ENCODE measurements around the gene SGPP1. TPM values are rescaled to one million over a fixed set of nuclear protein-coding genes. Genes with fewer than 3 reads are reported as not detected.

The SGPP1 gene
- total RNA-seq, 1 experiment from 2014 or later: 20.8 TPM

DNA sequence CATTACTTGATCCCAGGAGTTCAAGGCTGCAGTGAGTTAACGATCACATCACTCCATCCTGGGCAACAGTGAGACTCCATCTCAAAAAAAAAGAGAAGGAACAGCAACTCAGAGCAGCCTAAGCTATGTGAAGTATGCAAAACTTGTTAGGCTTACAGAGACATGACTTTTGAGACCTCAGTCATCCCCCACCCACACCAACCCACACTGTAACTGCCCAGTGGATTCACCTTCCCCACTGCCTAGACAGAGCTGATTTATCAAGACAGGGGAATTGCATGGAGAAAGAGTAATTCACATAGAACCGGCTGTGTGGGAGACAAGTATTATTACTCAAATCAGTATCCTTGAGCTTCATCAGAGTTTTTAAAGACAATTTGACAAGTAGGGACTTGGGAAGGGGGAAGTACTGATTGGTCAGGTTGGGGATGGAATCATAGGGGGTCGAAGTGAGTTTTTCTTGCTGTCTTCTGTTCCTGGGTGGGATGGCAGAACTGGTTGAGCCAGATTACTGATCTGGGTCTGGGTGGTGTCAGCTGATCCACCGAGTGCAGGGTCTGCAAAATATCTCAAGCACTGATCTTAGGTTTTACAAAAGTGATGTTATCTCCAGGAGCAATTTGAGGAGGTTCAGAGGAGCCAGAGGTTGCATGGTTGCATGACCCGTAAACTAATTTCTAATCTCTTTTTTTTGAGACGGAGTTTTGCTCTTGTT is 80.0 kb downstream of the SGPP1 start:
- Mint-ChIP-seq H3K4me3 (ENCODE audit: unreplicated experiment) (no peak overlapping the region), H3K4me1 (ENCODE audit: insufficient read depth, unreplicated experiment) (no peaks in the 10 kb centered on the region), H3K9me3 (ENCODE audit: unreplicated experiment) (no peaks in the 10 kb centered on the region), H3K36me3 (ENCODE audit: insufficient read depth, unreplicated experiment) (peaks cover 5% of the 10 kb centered on the region), H3K27ac (ENCODE audit: low read depth, unreplicated experiment) (no peak overlapping the region), H3K27me3 (ENCODE audit: insufficient read depth, unreplicated experiment) (no peaks in the 10 kb centered on the region)
- ChIA-PET CTCF (interaction anchor here (0.6 to 2.1 kb wide), 4 partner anchors 13 to 259 kb away, joined by 3 to 5 read pairs (median 4); no protein-coding TSS in a partner anchor), POLR2A (interaction anchor here (0.8 kb wide), 1 partner anchor 78 kb away, joined by 4 read pairs; no protein-coding TSS in a partner anchor)
- no peak for DNase-seq (ENCODE audit: unreplicated experiment)
- BruUV-seq (replicated peaks): no TSS peak
- intact Hi-C loops (cut with micrococcal nuclease): no loop called here
- TF ChIP-seq, protein P1, sequence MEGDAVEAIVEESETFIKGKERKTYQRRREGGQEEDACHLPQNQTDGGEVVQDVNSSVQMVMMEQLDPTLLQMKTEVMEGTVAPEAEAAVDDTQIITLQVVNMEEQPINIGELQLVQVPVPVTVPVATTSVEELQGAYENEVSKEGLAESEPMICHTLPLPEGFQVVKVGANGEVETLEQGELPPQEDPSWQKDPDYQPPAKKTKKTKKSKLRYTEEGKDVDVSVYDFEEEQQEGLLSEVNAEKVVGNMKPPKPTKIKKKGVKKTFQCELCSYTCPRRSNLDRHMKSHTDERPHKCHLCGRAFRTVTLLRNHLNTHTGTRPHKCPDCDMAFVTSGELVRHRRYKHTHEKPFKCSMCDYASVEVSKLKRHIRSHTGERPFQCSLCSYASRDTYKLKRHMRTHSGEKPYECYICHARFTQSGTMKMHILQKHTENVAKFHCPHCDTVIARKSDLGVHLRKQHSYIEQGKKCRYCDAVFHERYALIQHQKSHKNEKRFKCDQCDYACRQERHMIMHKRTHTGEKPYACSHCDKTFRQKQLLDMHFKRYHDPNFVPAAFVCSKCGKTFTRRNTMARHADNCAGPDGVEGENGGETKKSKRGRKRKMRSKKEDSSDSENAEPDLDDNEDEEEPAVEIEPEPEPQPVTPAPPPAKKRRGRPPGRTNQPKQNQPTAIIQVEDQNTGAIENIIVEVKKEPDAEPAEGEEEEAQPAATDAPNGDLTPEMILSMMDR (IDR thresholded peaks at IDR 0.05; ENCODE audit: unreplicated experiment): no peak

DNA sequence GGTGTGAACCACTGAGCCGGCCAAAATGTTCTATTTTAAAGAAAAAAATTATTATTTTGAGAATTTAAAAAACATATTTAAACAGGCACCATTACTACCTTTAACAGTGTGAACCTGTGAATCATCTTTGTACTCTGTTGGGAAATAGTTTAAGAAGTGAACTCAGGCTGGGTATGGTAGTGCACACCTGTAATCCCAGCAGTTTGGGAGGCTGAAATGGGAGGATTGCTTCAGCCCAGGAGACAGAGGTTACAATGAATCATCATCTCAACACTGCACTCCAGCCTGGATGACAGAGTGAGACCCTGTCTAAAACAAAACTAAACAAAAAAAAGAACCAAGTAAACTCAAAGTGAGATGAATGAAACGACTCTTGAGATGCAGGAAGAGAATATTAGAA is 83.1 kb downstream of the SGPP1 start:
- intact Hi-C loops (cut with micrococcal nuclease): loop anchor here (5.0 kb wide), 1 partner anchor 102 kb away; the partner anchor contains the start of gene PPP2R5E
- Mint-ChIP-seq H3K36me3 (ENCODE audit: insufficient read depth, unreplicated experiment) (peaks cover 14% of the 10 kb centered on the region), H3K9me3 (ENCODE audit: unreplicated experiment) (no peaks in the 10 kb centered on the region), H3K27ac (ENCODE audit: low read depth, unreplicated experiment) (no peak overlapping the region), H3K4me1 (ENCODE audit: insufficient read depth, unreplicated experiment) (peaks cover 3% of the 10 kb centered on the region), H3K4me3 (ENCODE audit: unreplicated experiment) (no peak overlapping the region), H3K27me3 (ENCODE audit: insufficient read depth, unreplicated experiment) (no peaks in the 10 kb centered on the region)
- TF ChIP-seq, protein P1 (IDR thresholded peaks at IDR 0.05; ENCODE audit: unreplicated experiment): no peak
- BruUV-seq (replicated peaks): no TSS peak
- peak; percentile 30 for DNase-seq (ENCODE audit: unreplicated experiment)
- POLR2A ChIA-PET: interaction anchor here (1.6 to 1.8 kb wide), 2 partner anchors 10 to 126 kb away, joined by 3 to 7 read pairs; no protein-coding TSS in a partner anchor
- CTCF ChIA-PET: interaction anchor here (0.6 to 2.3 kb wide), 5 partner anchors 11 to 100 kb away, joined by 3 to 16 read pairs (median 4); partner anchors contain the start of gene SGPP1

DNA sequence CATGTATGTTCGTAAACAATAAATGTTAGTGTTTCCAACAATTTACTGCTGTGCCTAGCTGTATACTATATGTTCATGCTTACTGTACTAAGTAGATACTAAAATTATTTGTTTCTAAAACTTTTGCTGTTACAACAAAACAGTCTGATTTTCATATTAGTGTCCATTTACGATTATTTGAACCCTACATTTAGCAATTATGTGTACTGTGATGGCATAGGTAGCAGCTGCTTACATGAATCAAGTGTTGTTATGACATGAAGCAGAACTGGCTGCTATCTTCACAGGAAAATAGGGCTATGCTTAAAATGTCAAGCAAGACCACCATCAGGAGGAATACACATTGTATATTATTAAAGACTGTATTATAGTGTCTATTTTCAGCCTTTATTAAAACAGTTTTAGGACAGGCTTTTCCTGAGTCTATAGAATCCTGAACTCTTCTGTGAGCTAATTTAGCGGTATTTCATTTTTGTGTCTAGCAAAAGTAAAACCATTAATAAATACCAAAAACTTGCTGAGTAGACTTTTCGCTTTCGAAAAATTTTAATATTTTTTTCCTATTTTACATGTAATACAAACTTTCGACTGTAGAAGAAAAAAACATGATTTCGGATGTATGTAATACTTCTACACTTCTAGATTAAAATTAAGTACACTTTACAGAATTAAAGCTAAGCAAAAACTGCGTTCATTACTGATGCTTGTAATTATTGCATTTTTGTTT is 85.0 kb downstream of the SGPP1 start:
- no TSS peak for BruUV-seq (replicated peaks)
- intact Hi-C loops (cut with micrococcal nuclease): loop anchor here (5.0 kb wide), 1 partner anchor 101 kb away; the partner anchor contains the start of gene PPP2R5E
- Mint-ChIP-seq H3K4me1 (ENCODE audit: insufficient read depth, unreplicated experiment) (peaks cover 13% of the 10 kb centered on the region), H3K9me3 (ENCODE audit: unreplicated experiment) (no peaks in the 10 kb centered on the region), H3K27ac (ENCODE audit: low read depth, unreplicated experiment) (peak overlapping the region; percentile 99), H3K36me3 (ENCODE audit: insufficient read depth, unreplicated experiment) (peaks cover 9% of the 10 kb centered on the region), H3K27me3 (ENCODE audit: insufficient read depth, unreplicated experiment) (no peaks in the 10 kb centered on the region), H3K4me3 (ENCODE audit: unreplicated experiment) (peak overlapping the region; percentile 86)
- TF ChIP-seq, protein P1 (IDR thresholded peaks at IDR 0.05; ENCODE audit: unreplicated experiment): no peak
- CTCF ChIA-PET: interaction anchor here (0.6 to 2.3 kb wide), 7 partner anchors 8 to 561 kb away, joined by 3 to 16 read pairs (median 3); no protein-coding TSS in a partner anchor
- POLR2A ChIA-PET: interaction anchor here (0.6 to 5.6 kb wide), 33 partner anchors 10 to 863 kb away, joined by 3 to 65 read pairs (median 5); partner anchors contain the start of genes PPP2R5E and SGPP1
- no peak for DNase-seq (ENCODE audit: unreplicated experiment)

Measured in MCF 10A (cell line).